ENCODE results near the gene TRIM77. TPM values are rescaled to one million over a fixed set of nuclear protein-coding genes. Genes with fewer than 3 reads are reported as not detected.
"Not testable (repeated sequence)": the region's sequence is repeated elsewhere in the genome, so short reads cannot be mapped to it uniquely, and the experiment has no call there.

TRIM77 gene
- total RNA-seq, 5 donors from 2014 or later (not counting 1 experiment from before 2014, with no cell fraction given) = not detected

DNA sequence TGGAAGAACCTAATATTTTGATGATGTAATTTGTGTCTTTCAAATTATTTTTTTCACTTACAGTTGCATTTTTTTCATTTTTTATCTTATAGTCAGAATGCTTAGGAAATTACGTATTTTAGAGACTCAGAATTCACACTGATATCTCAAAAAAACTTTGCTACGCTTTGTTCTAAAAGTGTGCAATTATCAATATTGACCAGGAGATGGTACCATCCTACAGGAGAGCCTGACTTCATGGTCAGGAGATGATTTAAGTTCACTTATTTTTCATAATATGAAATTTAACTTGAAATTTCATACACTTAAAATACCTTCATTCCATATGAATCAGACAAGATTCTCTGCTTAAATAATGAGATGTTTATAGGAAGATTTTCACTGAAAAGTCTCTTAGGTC is 34.7 kb upstream of the TRIM77 start:
- H3K36me3 ChIP-seq (ENCODE audit: control insufficient read depth in 2 of 2, extremely low read depth in 1 of 2, insufficient read depth in 1 of 2, low read length in 1 of 2); H3K4me3 ChIP-seq (ENCODE audit: control insufficient read depth in 1 of 2, extremely low read depth in 1 of 2, low read length in 1 of 2); H3K27me3 Mint-ChIP-seq; H3K27me3 ChIP-seq (replicated peaks in 1 of 2; ENCODE audit: control insufficient read depth in 2 of 2, extremely low read depth in 1 of 2, insufficient read depth in 2 of 2, low read length in 1 of 2); H3K27ac Mint-ChIP-seq; ATAC-seq (replicated peaks in 1 of 4); H3K4me1 Mint-ChIP-seq; H3K36me3 Mint-ChIP-seq; CTCF ChIA-PET; POLR2A ChIA-PET; H3K4me3 Mint-ChIP-seq; DNase-seq; H3K9me3 Mint-ChIP-seq; H3K4me1 ChIP-seq (ENCODE audit: control insufficient read depth in 1 of 2, extremely low read depth in 1 of 2, insufficient read depth in 2 of 2, low read length in 2 of 2); H3K27ac ChIP-seq (ENCODE audit: low read length); H3K9me3 ChIP-seq: not testable (repeated sequence)
- WGBS (ENCODE audit: insufficient coverage) = no CpG with 5 or more reads among the region's 2 CpGs

DNA sequence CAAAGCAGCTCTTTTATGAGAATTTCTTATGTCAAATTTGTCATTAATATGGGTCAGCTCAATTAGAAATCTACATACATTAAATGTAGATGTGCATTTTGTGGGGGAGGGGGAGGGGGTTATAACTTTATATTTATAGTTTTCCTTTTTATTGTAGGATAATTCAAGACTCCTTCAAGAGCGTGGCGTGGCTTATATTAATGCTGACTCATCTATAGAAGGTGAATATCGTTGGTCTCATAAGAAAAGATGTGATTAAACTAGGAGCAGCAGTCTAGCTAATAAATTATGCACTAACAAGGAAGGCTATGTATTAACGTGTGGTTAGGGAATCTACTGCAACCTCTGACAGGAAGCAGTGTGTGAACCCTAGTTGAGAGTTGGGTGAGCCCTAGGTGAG is 34.2 kb upstream of the TRIM77 start:
- WGBS (ENCODE audit: insufficient coverage) = no CpG with 5 or more reads among the region's 4 CpGs
- ATAC-seq (replicated peaks in 1 of 4) = not testable (repeated sequence)

DNA sequence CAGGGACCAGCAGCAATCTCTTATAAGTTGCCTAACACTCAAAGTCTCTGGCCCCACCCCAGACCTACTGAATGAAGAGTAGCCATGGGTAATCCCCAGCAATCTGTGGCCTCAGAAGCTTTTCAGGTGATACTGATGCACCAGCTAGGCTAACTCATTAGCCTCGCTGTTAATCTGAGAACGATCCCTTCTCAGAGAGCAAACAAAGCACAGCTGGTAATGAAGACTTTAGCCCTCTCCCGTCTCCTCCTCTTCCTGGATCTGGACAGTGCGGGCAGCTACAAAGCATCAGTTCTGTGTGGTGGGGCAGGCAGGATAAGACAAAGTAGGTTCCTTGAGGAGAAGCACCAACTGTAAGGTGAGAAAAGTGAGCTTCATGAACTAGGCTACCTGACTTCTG is 3.0 kb upstream of the TRIM77 start:
- H3K9me3 ChIP-seq; POLR2A ChIA-PET; H3K4me1 ChIP-seq (ENCODE audit: control insufficient read depth in 1 of 2, extremely low read depth in 1 of 2, insufficient read depth in 2 of 2, low read length in 2 of 2); DNase-seq; H3K36me3 Mint-ChIP-seq; H3K27ac Mint-ChIP-seq; H3K4me3 Mint-ChIP-seq; H3K27me3 Mint-ChIP-seq; ATAC-seq (replicated peaks in 1 of 4); H3K4me1 Mint-ChIP-seq; H3K36me3 ChIP-seq (ENCODE audit: control insufficient read depth in 2 of 2, extremely low read depth in 1 of 2, insufficient read depth in 1 of 2, low read length in 1 of 2); H3K27ac ChIP-seq (ENCODE audit: low read length); H3K27me3 ChIP-seq (replicated peaks in 1 of 2; ENCODE audit: control insufficient read depth in 2 of 2, extremely low read depth in 1 of 2, insufficient read depth in 2 of 2, low read length in 1 of 2); CTCF ChIA-PET; H3K4me3 ChIP-seq (ENCODE audit: control insufficient read depth in 1 of 2, extremely low read depth in 1 of 2, low read length in 1 of 2): not testable (repeated sequence)
- no CpG with 5 or more reads among the region's 4 CpGs for WGBS (ENCODE audit: insufficient coverage)
- peaks cover 5 to 18% (median 13%) of the 10 kb centered on the region in 3 donors for H3K9me3 Mint-ChIP-seq

More for the DNA sequence above, 34.2 kb upstream of the TRIM77 start:
- H3K27ac Mint-ChIP-seq; H3K9me3 ChIP-seq; POLR2A ChIA-PET; H3K36me3 Mint-ChIP-seq; H3K27me3 Mint-ChIP-seq; H3K27ac ChIP-seq (ENCODE audit: low read length); H3K4me3 ChIP-seq (ENCODE audit: control insufficient read depth in 1 of 2, extremely low read depth in 1 of 2, low read length in 1 of 2); H3K9me3 Mint-ChIP-seq; H3K4me1 ChIP-seq (ENCODE audit: control insufficient read depth in 1 of 2, extremely low read depth in 1 of 2, insufficient read depth in 2 of 2, low read length in 2 of 2); H3K36me3 ChIP-seq (ENCODE audit: control insufficient read depth in 2 of 2, extremely low read depth in 1 of 2, insufficient read depth in 1 of 2, low read length in 1 of 2); H3K27me3 ChIP-seq (replicated peaks in 1 of 2; ENCODE audit: control insufficient read depth in 2 of 2, extremely low read depth in 1 of 2, insufficient read depth in 2 of 2, low read length in 1 of 2); H3K4me3 Mint-ChIP-seq; DNase-seq; CTCF ChIA-PET; H3K4me1 Mint-ChIP-seq: not testable (repeated sequence)

DNA sequence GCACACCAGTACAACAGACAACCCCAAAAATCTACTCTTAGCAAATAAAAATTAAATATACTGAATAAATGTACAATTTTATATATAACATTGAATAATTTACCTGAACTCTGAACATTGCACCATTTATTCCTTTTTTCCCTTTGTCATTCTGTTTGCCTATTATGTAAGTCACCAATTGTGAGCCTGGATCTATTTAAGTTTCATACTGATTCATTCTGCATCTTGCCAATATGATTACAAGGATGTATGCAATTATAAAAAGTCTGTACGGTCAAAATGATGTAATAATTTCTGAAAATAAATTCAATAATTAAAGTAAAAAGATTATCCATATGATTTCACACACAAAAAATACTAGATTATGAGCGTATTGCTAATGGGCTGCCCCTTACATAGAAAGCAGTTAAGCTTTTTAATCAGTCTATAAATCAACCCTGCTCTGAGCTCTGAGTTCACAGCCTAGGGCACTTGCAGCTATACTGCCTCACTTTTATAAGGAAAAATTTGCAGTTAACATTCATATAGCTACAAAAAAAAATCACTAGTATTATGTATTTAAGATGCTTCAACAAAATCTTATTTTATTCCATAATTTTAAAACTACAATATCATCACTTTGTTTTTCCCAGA is 14.9 kb downstream of the TRIM77 start:
- H3K4me1 Mint-ChIP-seq; CTCF ChIA-PET; H3K4me3 ChIP-seq (ENCODE audit: control insufficient read depth in 1 of 2, extremely low read depth in 1 of 2, low read length in 1 of 2); H3K36me3 Mint-ChIP-seq; H3K27me3 Mint-ChIP-seq; H3K9me3 Mint-ChIP-seq; H3K9me3 ChIP-seq; H3K27ac ChIP-seq (ENCODE audit: low read length); H3K4me1 ChIP-seq (ENCODE audit: control insufficient read depth in 1 of 2, extremely low read depth in 1 of 2, insufficient read depth in 2 of 2, low read length in 2 of 2); H3K27me3 ChIP-seq (replicated peaks in 1 of 2; ENCODE audit: control insufficient read depth in 2 of 2, extremely low read depth in 1 of 2, insufficient read depth in 2 of 2, low read length in 1 of 2); POLR2A ChIA-PET; H3K4me3 Mint-ChIP-seq; ATAC-seq (replicated peaks in 1 of 4); H3K27ac Mint-ChIP-seq; DNase-seq; H3K36me3 ChIP-seq (ENCODE audit: control insufficient read depth in 2 of 2, extremely low read depth in 1 of 2, insufficient read depth in 1 of 2, low read length in 1 of 2): not testable (repeated sequence)
- no CpG with 5 or more reads among the region's 2 CpGs for WGBS (ENCODE audit: insufficient coverage)

DNA sequence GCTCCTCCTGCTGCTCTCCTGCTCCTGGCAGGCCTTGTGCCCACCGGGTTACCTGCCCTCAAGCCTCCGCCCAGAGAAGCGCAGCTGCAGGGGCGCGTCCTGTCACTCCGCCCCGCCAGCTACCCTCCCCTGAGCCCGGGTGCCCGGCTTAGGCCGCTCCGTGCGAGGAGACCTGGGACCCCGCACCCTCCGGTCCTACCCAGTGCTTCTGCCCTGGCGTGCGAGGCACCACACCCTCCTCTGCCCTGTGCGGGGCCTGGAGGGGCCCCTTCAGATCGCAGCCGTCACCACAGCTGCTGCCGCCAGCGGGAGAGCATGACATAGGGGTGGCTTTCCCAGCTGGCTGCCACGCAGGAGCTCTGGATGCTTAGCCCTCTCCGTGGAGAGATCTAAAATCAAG is 20.1 kb downstream of the TRIM77 start:
- H3K4me3 ChIP-seq (ENCODE audit: control insufficient read depth in 1 of 2, extremely low read depth in 1 of 2, low read length in 1 of 2); H3K9me3 ChIP-seq; H3K36me3 ChIP-seq (ENCODE audit: control insufficient read depth in 2 of 2, extremely low read depth in 1 of 2, insufficient read depth in 1 of 2, low read length in 1 of 2); H3K27me3 ChIP-seq (replicated peaks in 1 of 2; ENCODE audit: control insufficient read depth in 2 of 2, extremely low read depth in 1 of 2, insufficient read depth in 2 of 2, low read length in 1 of 2); ATAC-seq (replicated peaks in 1 of 4); H3K4me3 Mint-ChIP-seq; CTCF ChIA-PET; H3K36me3 Mint-ChIP-seq; H3K27ac Mint-ChIP-seq; H3K27ac ChIP-seq (ENCODE audit: low read length); H3K9me3 Mint-ChIP-seq; H3K4me1 Mint-ChIP-seq; DNase-seq; H3K27me3 Mint-ChIP-seq; H3K4me1 ChIP-seq (ENCODE audit: control insufficient read depth in 1 of 2, extremely low read depth in 1 of 2, insufficient read depth in 2 of 2, low read length in 2 of 2); POLR2A ChIA-PET: not testable (repeated sequence)
- 93% methylated on average over 16 of the region's 23 CpGs for WGBS (ENCODE audit: insufficient coverage)

DNA sequence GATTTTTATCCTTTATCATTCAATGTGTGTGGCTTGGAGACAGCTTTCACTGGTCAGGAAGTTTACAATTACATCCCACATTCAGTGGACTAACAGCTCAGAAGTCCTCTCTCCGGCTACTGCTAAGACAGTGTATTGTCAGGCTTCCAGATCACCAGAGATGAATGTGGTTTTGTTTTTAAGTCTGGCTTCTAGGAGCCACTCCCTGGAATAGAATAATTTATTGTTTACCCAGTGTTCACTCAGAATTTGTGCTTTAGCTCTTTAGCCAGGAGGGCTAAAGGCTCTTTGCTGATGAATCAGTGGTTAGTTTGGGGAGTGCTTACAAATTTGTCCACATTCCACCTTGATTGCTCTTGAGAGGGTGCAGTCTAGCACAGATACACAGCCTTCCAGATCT is 26.5 kb downstream of the TRIM77 start:
- POLR2A ChIA-PET = no interaction called here
- peaks cover 0 to 3% (median 0%) of the 10 kb centered on the region in 3 donors for H3K9me3 Mint-ChIP-seq
- Histone ChIP-seq H3K27me3 (replicated peaks in 1 of 2; ENCODE audit: control insufficient read depth in 2 of 2, extremely low read depth in 1 of 2, insufficient read depth in 2 of 2, low read length in 1 of 2) (no peaks in the 10 kb centered on the region), H3K27ac (ENCODE audit: low read length) (no peak overlapping the region), H3K36me3 (ENCODE audit: control insufficient read depth in 2 of 2, extremely low read depth in 1 of 2, insufficient read depth in 1 of 2, low read length in 1 of 2) (no peaks in the 10 kb centered on the region), H3K4me3 (ENCODE audit: control insufficient read depth in 1 of 2, extremely low read depth in 1 of 2, low read length in 1 of 2) (no peak overlapping the region), H3K4me1 (ENCODE audit: control insufficient read depth in 1 of 2, extremely low read depth in 1 of 2, insufficient read depth in 2 of 2, low read length in 2 of 2) (no peaks in the 10 kb centered on the region), H3K9me3 (no peaks in the 10 kb centered on the region)
- no peak overlapping the region for H3K27ac Mint-ChIP-seq
- CTCF ChIA-PET = no interaction called here
- H3K4me3 Mint-ChIP-seq = no peak overlapping the region
- no peaks in the 10 kb centered on the region for H3K36me3 Mint-ChIP-seq
- no CpG with 5 or more reads among the region's 1 CpG for WGBS (ENCODE audit: insufficient coverage)
- ATAC-seq (replicated peaks in 1 of 4) (no peak), DNase-seq (no peak)
- H3K27me3 Mint-ChIP-seq = no peaks in the 10 kb centered on the region
- H3K4me1 Mint-ChIP-seq = no peaks in the 10 kb centered on the region

DNA sequence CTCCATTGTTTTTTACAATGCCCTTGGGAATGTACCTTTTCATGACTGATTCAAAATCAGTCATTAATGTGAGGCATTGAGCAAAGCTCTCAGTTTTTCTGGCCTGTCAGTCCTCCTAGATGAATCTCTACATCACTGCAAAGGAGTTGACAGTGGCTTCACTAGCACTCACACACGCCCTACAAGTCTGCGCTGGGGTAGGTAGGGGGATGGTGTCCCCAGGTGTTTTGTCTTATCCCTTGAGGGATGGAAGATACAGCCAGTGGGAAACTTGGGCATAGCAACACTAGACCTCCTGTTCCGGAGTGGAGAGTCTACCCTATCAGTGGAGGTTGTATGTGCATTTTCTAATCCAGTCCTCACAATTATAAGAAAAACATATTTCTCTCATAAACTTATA is 27.0 kb downstream of the TRIM77 start:
- H3K4me3 Mint-ChIP-seq = no peak overlapping the region
- no peaks in the 10 kb centered on the region for H3K36me3 Mint-ChIP-seq
- H3K27me3 Mint-ChIP-seq = no peaks in the 10 kb centered on the region
- DNase-seq (no peak), ATAC-seq (replicated peaks in 1 of 4) (no peak)
- ChIA-PET CTCF (no interaction called here), POLR2A (no interaction called here)
- no CpG with 5 or more reads among the region's 3 CpGs for WGBS (ENCODE audit: insufficient coverage)
- peaks cover 0 to 3% (median 0%) of the 10 kb centered on the region in 3 donors for H3K9me3 Mint-ChIP-seq
- H3K4me3 ChIP-seq (ENCODE audit: control insufficient read depth in 1 of 2, extremely low read depth in 1 of 2, low read length in 1 of 2) = no peak overlapping the region
- H3K27ac Mint-ChIP-seq = no peak overlapping the region
- no peak overlapping the region for H3K27ac ChIP-seq (ENCODE audit: low read length)
- H3K36me3 ChIP-seq (ENCODE audit: control insufficient read depth in 2 of 2, extremely low read depth in 1 of 2, insufficient read depth in 1 of 2, low read length in 1 of 2) = no peaks in the 10 kb centered on the region
- no peaks in the 10 kb centered on the region for H3K4me1 ChIP-seq (ENCODE audit: control insufficient read depth in 1 of 2, extremely low read depth in 1 of 2, insufficient read depth in 2 of 2, low read length in 2 of 2)
- no peaks in the 10 kb centered on the region for H3K9me3 ChIP-seq
- H3K27me3 ChIP-seq (replicated peaks in 1 of 2; ENCODE audit: control insufficient read depth in 2 of 2, extremely low read depth in 1 of 2, insufficient read depth in 2 of 2, low read length in 1 of 2) = no peaks in the 10 kb centered on the region
- no peaks in the 10 kb centered on the region for H3K4me1 Mint-ChIP-seq
